CD4-positive, alpha-beta memory T cell (primary cell): Measurements from ENCODE around the gene ATP11A. TPM values are rescaled to one million over a fixed set of nuclear protein-coding genes. Genes with fewer than 3 reads are reported as not detected.

Experiments used
- CTCF ChIA-PET: fragments of 350-600 bp; sonication (Branson Sonifier 250); formaldehyde crosslinking; loops from one replicate; lab custom pipeline; 2021; ENCODE audit warnings: inconsistent platforms; ENCODE audit not compliant: partially characterized antibody; lab: Charles Lee
- POLR2A ChIA-PET: fragments of 350-600 bp; sonication (Branson Sonifier 250); formaldehyde crosslinking; loops from one replicate; lab custom pipeline; 2021; ENCODE audit not compliant: partially characterized antibody; lab: Charles Lee
- DNase-seq, 5 donors: peaks; one replicate each; pipeline versions ENCODE4 v3.0.0 to v3.0.0-alpha.2; 2020 to 2022; ENCODE audit warnings: mixed read lengths in 1 of 5
- H3K27ac ChIP-seq: one replicate; pipeline ENCODE4 v1.7.0; 2013; ENCODE audit warnings: low read depth, low read length
- H3K27me3 ChIP-seq: 2 replicates; pipeline ENCODE4 v1.7.0; 2013; ENCODE audit warnings: mild to moderate bottlenecking, low read length, moderate library complexity; ENCODE audit not compliant: insufficient read depth
- H3K36me3 ChIP-seq: 2 replicates; pipeline ENCODE4 v1.7.0; 2013; ENCODE audit warnings: mild to moderate bottlenecking, low read length, moderate library complexity; ENCODE audit not compliant: insufficient read depth
- H3K4me1 ChIP-seq: 2 replicates; pipeline ENCODE4 v1.7.0; 2013; ENCODE audit warnings: mild to moderate bottlenecking, low read length, moderate library complexity; ENCODE audit not compliant: insufficient read depth
- H3K4me3 ChIP-seq, 2 donors: one replicate each; pipeline ENCODE4 v1.7.0; 2013; ENCODE audit warnings: low read length in 2 of 2, mild to moderate bottlenecking in 1 of 2
- H3K9me3 ChIP-seq, 2 donors: one replicate each; pipeline ENCODE4 v1.7.0; 2013; ENCODE audit warnings: low read length in 2 of 2, control low read depth in 1 of 2; ENCODE audit not compliant: control insufficient read depth in 1 of 2
- H3K27ac Mint-ChIP-seq, 7 donors: one replicate each; pipeline ENCODE4 v1.8.0; 2020 to 2021; ENCODE audit warnings: mixed read lengths in 7 of 7, mild to moderate bottlenecking in 6 of 7, inconsistent platforms in 3 of 7, moderate library complexity in 3 of 7
- H3K27me3 Mint-ChIP-seq, 2 donors: one replicate each; pipeline ENCODE4 v1.8.0; 2020 to 2021; ENCODE audit warnings: mixed read lengths in 2 of 2
- H3K36me3 Mint-ChIP-seq, 2 donors: one replicate each; pipeline ENCODE4 v1.8.0; 2020 to 2021; ENCODE audit warnings: mixed read lengths in 2 of 2, inconsistent platforms in 1 of 2, mild to moderate bottlenecking in 1 of 2
- H3K4me1 Mint-ChIP-seq, 4 donors: one replicate each; pipeline ENCODE4 v1.8.0; 2020 to 2021; ENCODE audit warnings: mixed read lengths in 4 of 4, mild to moderate bottlenecking in 1 of 4
- H3K4me3 Mint-ChIP-seq, 8 donors: one replicate each; pipeline ENCODE4 v1.8.0; 2020 to 2021; ENCODE audit warnings: mixed read lengths in 8 of 8, mild to moderate bottlenecking in 7 of 8, moderate library complexity in 6 of 8, inconsistent platforms in 3 of 8
- H3K9me3 Mint-ChIP-seq, 8 donors: one replicate each; pipeline ENCODE4 v1.8.0; 2020 to 2021; ENCODE audit warnings: mixed read lengths in 8 of 8, mild to moderate bottlenecking in 5 of 8, inconsistent platforms in 3 of 8, moderate library complexity in 1 of 8
- intact Hi-C: fragments of 100-400 bp; cut with micrococcal nuclease; formaldehyde crosslinking; loops from one replicate; pipeline ENCODE4 v1.15.1; 2023
- polyA plus RNA-seq, 2 donors: library from polyadenylated mRNA; unstranded; fragments of 300-500 nt; fragmentation: Illumina TruSeq; gene quantifications; one replicate each; pipeline ENCODE4 v1.2.3, GENCODE V29; 2021
- total RNA-seq, 2 experiments: library from RNA; stranded (reverse); gene quantifications; one replicate each; pipeline ENCODE4 v1.2.3, GENCODE V29; 2021

Gene ATP11A
- total and polyA plus RNA-seq, 4 experiments from 2014 or later, result 1.1 to 50.5 (median 30.7) TPM

DNA sequence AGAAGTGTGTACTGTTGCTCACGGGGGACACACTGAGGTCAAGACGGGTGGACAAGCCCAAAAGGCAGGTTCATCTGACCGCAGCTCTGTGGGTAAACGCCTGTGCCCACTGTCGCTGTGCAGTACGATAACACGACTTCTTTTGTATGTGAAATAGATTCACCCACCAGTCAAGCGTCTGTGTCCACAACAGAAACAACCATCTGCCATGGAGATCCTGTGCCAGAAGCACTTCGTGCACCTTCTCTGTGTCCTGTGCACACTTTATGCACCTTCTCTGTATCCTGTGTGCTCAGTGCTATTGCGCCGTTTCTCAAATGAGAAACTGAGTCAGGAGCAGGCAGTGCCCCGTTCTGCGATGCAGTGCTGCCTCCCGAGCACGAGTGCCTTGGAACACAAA, 138.9 kb downstream of the ATP11A start:
- DNase-seq, result no peak
- Mint-ChIP-seq H3K27me3 (no peaks in the 10 kb centered on the region), H3K4me1 (no peaks in the 10 kb centered on the region), H3K27ac (no peak overlapping the region), H3K9me3 (no peaks in the 10 kb centered on the region), H3K4me3 (no peak overlapping the region), H3K36me3 (peaks cover 76 to 82% of the 10 kb centered on the region in 2 donors)
- Histone ChIP-seq H3K4me3 (no peak overlapping the region), H3K4me1 (no peaks in the 10 kb centered on the region), H3K9me3 (no peaks in the 10 kb centered on the region), H3K27me3 (no peaks in the 10 kb centered on the region), H3K27ac (no peak overlapping the region), H3K36me3 (peaks cover 53% of the 10 kb centered on the region)
- ChIA-PET POLR2A (no interaction called here), CTCF (no interaction called here)
- intact Hi-C loops, result no loop called here

GRCh38 chr13:112831196-112831595, 141.4 kb downstream of the ATP11A start:
- ChIA-PET CTCF (no interaction called here), POLR2A (no interaction called here)
- Histone ChIP-seq H3K4me1 (no peaks in the 10 kb centered on the region), H3K36me3 (peaks cover 45% of the 10 kb centered on the region), H3K4me3 (no peak overlapping the region), H3K27ac (no peak overlapping the region), H3K27me3 (no peaks in the 10 kb centered on the region), H3K9me3 (no peaks in the 10 kb centered on the region)
- intact Hi-C loops, result no loop called here
- H3K27me3 Mint-ChIP-seq, result no peaks in the 10 kb centered on the region
- H3K4me3 Mint-ChIP-seq, result no peak overlapping the region
- no peaks in the 10 kb centered on the region for H3K4me1 Mint-ChIP-seq
- peaks cover 66 to 76% of the 10 kb centered on the region in 2 donors for H3K36me3 Mint-ChIP-seq
- DNase-seq, result no peak
- no peak overlapping the region for H3K27ac Mint-ChIP-seq
- no peaks in the 10 kb centered on the region for H3K9me3 Mint-ChIP-seq

GRCh38 chr13:112831801-112832200, 142.0 kb downstream of the ATP11A start:
- no peaks in the 10 kb centered on the region for H3K9me3 ChIP-seq
- intact Hi-C loops, result no loop called here
- POLR2A ChIA-PET, result no interaction called here
- Mint-ChIP-seq H3K9me3 (no peaks in the 10 kb centered on the region), H3K36me3 (peaks cover 62 to 75% of the 10 kb centered on the region in 2 donors), H3K4me3 (no peak overlapping the region), H3K27ac (no peak overlapping the region), H3K4me1 (no peaks in the 10 kb centered on the region), H3K27me3 (no peaks in the 10 kb centered on the region)
- no peak for DNase-seq
- no peaks in the 10 kb centered on the region for H3K27me3 ChIP-seq
- no peaks in the 10 kb centered on the region for H3K4me1 ChIP-seq
- H3K36me3 ChIP-seq, result peaks cover 43% of the 10 kb centered on the region
- no peak overlapping the region for H3K27ac ChIP-seq
- H3K4me3 ChIP-seq, result no peak overlapping the region
- CTCF ChIA-PET, result no interaction called here

- POLR2A ChIA-PET, result interaction anchor here (0.6 kb wide), 1 partner anchor 569 kb away, joined by 3 read pairs; no protein-coding TSS in a partner anchor
- no peaks in the 10 kb centered on the region for H3K9me3 Mint-ChIP-seq
- intact Hi-C loops, result no loop called here
- DNase-seq, result no peak
- peaks cover 67 to 77% of the 10 kb centered on the region in 2 donors for H3K36me3 Mint-ChIP-seq
- CTCF ChIA-PET, result no interaction called here
- Histone ChIP-seq H3K27ac (no peak overlapping the region), H3K4me3 (no peak overlapping the region), H3K9me3 (no peaks in the 10 kb centered on the region), H3K36me3 (peaks cover 43% of the 10 kb centered on the region), H3K27me3 (no peaks in the 10 kb centered on the region), H3K4me1 (no peaks in the 10 kb centered on the region)
- no peaks in the 10 kb centered on the region for H3K4me1 Mint-ChIP-seq
- no peak overlapping the region for H3K4me3 Mint-ChIP-seq
- H3K27ac Mint-ChIP-seq, result no peak overlapping the region
- no peaks in the 10 kb centered on the region for H3K27me3 Mint-ChIP-seq
Measured at GRCh38 chr13:112832811-112833210, 143.0 kb downstream of the ATP11A start.

DNA sequence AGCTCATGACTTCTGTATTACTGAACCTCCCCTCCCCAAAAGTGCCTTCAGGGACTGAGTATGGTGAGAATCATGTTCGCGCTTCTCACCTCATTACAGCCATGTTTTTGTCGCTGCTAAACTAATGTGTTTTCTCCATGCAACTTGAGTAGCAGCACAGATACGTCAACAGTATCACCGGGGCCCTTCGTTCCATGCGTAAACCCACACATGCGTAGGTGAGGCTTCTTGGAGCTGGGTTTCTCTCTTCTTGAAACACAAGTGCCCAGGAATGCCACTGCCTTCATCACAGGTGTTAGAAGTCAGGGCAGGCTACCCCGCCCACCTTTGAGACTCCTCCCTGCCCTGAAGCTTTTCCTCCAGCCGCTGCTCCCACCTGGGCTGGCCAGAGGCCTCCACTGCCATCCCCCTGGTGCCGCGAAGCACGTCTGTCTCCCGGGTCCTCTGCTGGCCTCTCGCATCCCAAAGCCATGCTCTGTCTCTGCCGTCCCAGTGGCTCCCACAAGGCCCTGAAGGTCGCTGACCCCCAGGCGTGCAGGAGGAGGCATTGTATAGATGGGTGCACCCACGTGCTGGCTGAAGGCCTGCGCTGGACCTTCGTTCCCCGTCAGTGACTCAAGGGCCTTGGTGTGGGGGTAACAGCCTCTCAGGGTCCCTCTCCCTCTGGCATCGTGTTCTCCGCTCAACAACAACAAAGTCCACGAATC, 143.9 kb downstream of the ATP11A start:
- Mint-ChIP-seq H3K9me3 (no peaks in the 10 kb centered on the region), H3K27ac (no peak overlapping the region), H3K36me3 (peaks cover 62 to 79% of the 10 kb centered on the region in 2 donors), H3K4me1 (no peaks in the 10 kb centered on the region), H3K27me3 (no peaks in the 10 kb centered on the region), H3K4me3 (no peak overlapping the region)
- no peaks in the 10 kb centered on the region for H3K9me3 ChIP-seq
- no peaks in the 10 kb centered on the region for H3K27me3 ChIP-seq
- no peak for DNase-seq
- CTCF ChIA-PET, result no interaction called here
- H3K36me3 ChIP-seq, result peaks cover 46% of the 10 kb centered on the region
- no peak overlapping the region for H3K4me3 ChIP-seq
- no peaks in the 10 kb centered on the region for H3K4me1 ChIP-seq
- no peak overlapping the region for H3K27ac ChIP-seq
- intact Hi-C loops, result no loop called here
- POLR2A ChIA-PET, result interaction anchor here (0.6 kb wide), 1 partner anchor 570 kb away, joined by 3 read pairs; no protein-coding TSS in a partner anchor

- Mint-ChIP-seq H3K4me1 (no peaks in the 10 kb centered on the region), H3K27ac (peak overlapping the region in 1 of 7 donors; percentile 11), H3K4me3 (no peak overlapping the region), H3K36me3 (peaks cover 70 to 78% of the 10 kb centered on the region in 2 donors), H3K27me3 (no peaks in the 10 kb centered on the region), H3K9me3 (no peaks in the 10 kb centered on the region)
- ChIA-PET CTCF (no interaction called here), POLR2A (no interaction called here)
- Histone ChIP-seq H3K27me3 (no peaks in the 10 kb centered on the region), H3K4me3 (no peak overlapping the region), H3K4me1 (no peaks in the 10 kb centered on the region), H3K9me3 (no peaks in the 10 kb centered on the region), H3K36me3 (peaks cover 44% of the 10 kb centered on the region), H3K27ac (no peak overlapping the region)
- intact Hi-C loops, result no loop called here
- no peak for DNase-seq
Measured at GRCh38 chr13:112835344-112835743, 145.5 kb downstream of the ATP11A start.

DNA sequence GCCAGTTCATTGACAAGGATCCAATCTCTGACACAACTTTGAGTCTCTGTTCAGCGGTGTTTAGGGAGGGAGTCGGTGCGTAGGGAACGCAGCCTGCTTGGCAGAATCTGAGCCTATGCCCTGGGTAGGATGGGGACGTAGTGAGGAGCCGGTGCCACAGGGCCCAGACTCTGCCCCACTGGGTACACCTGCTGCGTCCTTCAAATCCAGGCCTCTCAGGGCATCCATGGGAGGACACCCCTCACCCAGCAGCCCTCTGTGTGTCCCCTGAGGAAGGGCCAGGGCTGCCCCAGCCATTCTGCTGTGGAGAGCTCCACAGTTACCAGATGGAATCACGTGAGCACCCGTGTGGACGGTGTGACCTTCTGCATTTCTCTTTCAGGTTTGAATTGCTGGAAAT, 146.0 kb downstream of the ATP11A start:
- intact Hi-C loops, result no loop called here
- Histone ChIP-seq H3K36me3 (peaks cover 44% of the 10 kb centered on the region), H3K4me3 (no peak overlapping the region), H3K27ac (no peak overlapping the region), H3K27me3 (no peaks in the 10 kb centered on the region), H3K4me1 (no peaks in the 10 kb centered on the region), H3K9me3 (no peaks in the 10 kb centered on the region)
- Mint-ChIP-seq H3K4me3 (no peak overlapping the region), H3K36me3 (peaks cover 69 to 75% of the 10 kb centered on the region in 2 donors), H3K9me3 (no peaks in the 10 kb centered on the region), H3K27ac (peak overlapping the region in 1 of 7 donors; percentile 11), H3K27me3 (no peaks in the 10 kb centered on the region), H3K4me1 (no peaks in the 10 kb centered on the region)
- ChIA-PET CTCF (no interaction called here), POLR2A (no interaction called here)
- no peak for DNase-seq
